ENCODE data around the gene ZBTB16.

The ZBTB16 gene

DNA sequence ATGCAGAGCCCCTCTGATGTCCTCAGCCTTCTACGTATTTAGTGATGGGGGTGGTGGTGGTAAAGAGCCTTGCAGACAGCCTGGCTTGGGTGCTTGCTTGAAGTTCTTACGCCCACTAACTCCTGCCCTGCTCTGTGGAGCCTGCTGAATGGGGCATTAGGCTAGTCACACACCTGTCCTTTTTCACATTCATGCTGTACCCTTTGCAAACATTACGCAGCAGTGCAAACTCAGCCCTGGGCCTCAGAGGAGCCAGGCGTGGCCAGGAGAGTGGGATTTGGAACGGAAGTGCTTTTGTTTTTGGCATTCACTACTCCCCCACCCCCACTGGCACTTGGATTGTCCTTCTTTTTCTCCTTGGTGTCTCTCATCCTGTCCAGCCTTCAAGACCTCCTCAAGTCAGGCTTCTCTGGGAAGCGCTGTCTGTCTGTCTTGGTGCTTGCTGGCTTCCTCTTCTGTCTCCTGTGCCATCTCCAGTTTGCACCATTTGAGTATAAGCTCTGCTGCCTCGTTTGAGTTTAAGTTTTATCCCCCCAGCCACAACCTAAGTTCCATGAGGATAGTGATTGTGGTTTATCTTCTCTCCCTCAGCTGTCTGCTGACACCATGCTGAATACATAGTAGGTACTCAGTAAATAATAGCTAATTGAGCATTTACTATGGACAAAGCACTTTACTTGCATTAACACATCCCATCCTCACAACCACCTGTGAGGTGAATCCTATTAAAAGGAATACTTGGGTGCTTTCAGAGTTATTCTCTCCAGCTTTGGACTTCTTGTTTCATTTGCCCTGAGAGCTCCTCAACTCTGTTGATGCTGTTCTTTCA, 26.7 kb downstream of the ZBTB16 start:
- FAIRE-seq = no peak

DNA sequence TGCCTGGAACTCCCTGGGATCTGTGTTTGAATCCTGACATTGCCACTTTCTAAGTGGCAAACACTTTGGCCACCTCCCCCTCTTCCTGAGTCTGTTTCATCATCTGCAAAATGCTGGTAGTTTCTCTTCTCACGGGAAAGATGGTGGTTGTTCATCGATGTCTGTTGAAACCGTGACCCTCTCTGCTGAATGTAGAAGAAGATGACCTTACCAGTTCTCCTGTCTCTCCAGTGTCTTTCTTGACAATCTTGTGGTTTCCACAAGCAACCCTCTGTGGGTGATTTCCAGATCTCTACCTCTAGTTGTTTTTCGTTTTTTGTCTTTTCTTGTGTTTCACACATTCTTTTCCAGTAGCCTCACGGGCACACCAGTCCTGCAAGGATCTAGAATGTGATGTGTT, 27.5 kb downstream of the ZBTB16 start:
- no peak for FAIRE-seq

- no peak for FAIRE-seq
These were observed 28.7 kb downstream of the ZBTB16 start for GRCh38 chr11:114088216-114088615.

DNA sequence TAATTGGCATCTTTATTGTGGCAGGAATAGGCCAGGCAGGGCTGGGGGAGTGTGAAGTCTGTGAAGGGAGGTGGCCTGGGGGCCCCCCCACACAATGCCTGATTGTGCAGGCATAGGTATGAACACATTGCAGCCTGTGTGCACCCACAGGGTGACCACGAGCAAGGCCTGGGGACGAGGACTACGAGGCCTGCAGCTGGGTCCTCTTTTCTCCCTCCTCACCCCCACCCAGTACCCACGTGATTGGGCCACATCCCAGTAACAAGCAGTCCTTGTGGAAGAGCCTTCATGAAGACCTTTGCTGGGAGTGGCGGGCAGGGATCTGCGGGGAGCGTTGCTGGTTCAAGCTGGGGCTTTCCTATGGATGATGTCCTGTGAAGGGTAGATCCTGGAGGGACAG, 29.3 kb downstream of the ZBTB16 start:
- no peak for FAIRE-seq

DNA sequence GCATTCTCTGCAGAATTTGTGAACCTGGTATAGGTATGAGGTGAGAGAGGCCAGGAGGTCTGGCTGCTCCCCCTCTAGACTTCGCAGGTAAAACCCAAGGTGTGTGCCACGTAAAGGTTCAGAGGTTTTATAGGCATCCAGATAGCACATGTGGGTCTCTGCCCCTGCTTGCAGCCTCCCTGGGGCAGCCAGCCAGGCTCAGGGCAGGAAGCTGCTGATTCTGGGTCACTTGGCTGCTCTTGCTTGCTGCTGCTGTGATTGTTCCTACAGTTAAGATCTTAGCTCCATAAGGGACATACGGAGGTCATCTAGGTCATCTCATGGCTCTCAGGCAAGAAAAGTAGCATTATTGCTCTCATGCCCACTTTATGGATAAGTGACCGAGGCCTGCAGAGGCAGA, 30.2 kb downstream of the ZBTB16 start:
- no peak for FAIRE-seq

GRCh38 chr11:114090225-114090910, 30.9 kb downstream of the ZBTB16 start:
- no peak for FAIRE-seq

- no peak for FAIRE-seq
These were observed 31.5 kb downstream of the ZBTB16 start for GRCh38 chr11:114090976-114091375.

DNA sequence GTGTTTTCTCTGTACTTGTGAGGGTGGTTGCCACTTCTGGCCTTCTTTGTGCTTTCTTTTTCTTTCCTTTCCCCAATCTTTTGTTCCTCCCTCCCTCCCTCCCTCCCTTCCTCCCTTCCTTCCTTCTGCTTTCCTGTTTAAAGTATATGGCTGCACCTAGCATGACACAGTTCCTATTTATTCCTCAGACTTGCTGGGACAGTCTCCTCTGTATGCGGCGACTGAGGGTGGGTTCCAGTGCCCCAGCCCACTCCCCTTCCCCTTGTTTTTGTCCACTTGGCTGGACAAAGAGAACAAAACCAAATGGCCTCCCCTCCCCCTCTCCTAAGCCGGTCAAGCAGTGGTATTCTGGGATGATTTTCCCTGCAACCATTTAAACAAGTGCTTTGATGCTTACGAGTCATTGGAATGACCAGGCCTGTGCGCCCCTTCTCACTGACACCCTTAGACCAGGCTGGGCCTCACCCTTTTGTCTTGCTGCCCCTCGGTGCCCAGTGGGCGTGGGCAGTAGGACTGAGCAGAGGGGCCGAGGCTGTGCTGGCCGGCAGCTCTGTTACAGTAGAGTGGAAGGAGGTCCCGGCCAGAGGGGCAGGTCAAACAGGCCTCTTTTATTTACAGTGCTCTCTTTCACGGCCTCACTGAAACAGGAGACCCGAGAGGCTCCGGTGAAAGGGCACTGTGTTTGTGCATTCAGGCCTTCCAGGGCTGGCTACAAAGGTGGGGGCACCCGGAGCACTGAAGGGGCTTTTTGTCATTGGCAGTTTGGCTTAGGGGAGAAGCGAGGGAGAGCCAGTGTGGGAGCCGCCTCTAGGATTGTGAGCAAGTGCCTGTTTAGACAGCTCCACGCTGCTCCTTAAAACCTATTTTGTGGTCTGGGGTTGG, 32.2 kb downstream of the ZBTB16 start:
- FAIRE-seq = no peak

DNA sequence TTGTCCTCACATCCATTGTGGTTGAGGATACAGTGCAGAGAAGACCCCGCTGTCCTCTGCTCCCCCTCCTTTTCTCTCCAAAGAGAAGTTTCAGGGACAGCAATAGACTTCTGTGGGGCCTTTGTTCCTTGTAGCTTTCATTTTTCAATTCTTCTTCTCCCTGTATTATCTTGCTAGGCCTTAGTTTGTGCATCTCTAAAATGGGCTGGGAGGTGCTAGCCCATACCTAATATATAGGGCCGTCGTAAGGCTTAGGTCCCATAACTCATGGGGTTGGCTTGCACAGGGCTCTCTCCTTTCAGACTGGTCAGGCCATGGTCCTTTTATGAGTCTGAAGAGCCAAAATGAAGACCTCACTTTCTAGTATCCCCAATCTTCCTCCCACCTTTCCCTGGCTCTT, 33.0 kb downstream of the ZBTB16 start:
- FAIRE-seq = no peak

GRCh38 chr11:114092953-114093352, 33.4 kb downstream of the ZBTB16 start:
- no peak for FAIRE-seq

DNA sequence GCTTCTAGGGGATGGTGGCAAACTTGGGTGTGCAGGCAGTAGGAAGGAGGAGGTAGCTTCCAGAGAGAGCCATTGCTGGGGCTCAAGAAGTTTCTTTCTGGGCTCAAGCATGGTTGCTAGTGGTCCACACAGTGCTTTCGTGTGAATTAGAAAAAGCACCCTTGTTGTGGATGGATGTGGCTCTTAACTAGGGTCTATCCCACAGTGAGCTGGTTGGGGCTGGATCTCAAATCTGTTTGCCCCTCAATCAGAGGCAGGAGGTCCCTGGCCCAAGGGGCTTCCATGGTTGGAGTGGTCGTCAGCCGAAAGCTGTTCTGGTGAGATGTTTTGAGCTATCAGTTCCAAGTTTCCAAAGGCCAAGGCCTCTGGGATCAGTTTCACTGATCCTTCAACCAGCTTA, 35.0 kb downstream of the ZBTB16 start:
- FAIRE-seq = no peak

DNA sequence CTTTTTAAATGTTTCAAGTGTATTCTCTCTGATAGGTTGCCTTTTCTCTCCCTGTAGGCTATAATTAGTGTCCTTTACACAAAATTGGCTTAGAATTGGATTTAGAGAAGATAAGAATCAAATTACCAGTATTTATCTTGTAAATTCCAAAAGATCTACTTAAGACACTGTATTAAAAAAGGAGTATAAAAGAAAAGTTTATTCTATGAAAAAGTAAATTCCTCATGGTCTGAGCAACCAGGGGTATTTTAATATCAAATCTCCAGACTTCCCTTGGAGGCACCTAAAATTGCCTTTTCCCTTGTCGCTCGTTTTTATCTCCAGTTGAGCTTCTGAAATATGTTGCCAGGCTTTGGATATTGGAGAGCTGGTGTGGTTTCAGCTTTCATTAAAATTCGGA, 36.4 kb downstream of the ZBTB16 start:
- no peak for FAIRE-seq

DNA sequence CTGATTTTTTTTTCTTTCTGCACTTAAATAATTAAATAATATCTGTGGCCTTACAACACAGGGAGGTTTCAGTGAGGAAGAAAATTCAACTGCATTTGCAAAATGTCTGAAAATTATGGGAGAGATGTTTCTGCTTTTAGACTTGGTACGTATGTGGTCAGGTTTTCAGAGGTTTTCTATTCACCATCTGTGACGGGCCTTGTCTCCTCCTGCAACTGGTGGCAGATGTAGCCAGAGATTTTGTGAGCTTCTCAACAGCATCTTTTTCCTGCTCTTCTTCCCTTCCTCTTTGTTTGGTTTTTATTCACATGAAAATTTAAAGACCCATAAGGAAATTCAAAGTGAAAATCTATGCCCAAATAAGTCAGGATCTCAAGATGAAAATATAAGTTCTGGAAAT, 38.3 kb downstream of the ZBTB16 start:
- FAIRE-seq = no peak

- FAIRE-seq = no peak
These were observed 39.4 kb downstream of the ZBTB16 start for GRCh38 chr11:114098927-114099326.

GRCh38 chr11:114099392-114100178, 40.1 kb downstream of the ZBTB16 start:
- FAIRE-seq = no peak

- no peak for FAIRE-seq
These were observed 43.7 kb downstream of the ZBTB16 start for GRCh38 chr11:114102993-114103896.

GRCh38 chr11:114105611-114106010, 46.1 kb downstream of the ZBTB16 start:
- FAIRE-seq = no peak

DNA sequence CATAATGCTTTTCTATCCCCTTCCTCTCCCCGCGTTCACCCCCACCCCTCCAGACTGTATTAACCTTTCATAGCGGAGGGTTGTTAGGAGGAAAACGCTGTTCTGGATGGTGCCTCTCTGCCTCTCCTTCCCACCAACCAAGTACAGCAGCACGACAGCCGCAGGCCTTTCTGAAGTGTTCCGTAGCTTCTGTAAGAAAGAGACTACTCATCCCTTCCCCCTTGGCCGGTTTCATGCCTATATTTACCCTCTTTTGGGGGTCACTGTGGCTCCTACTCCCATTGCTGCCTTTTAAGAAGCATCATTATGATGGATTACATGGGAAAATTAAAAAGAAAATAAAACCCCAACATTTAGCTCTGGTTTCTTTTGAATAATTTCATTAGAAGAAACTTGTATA, 46.5 kb downstream of the ZBTB16 start:
- no peak for FAIRE-seq

GRCh38 chr11:114106986-114107385, 47.5 kb downstream of the ZBTB16 start:
- no peak for FAIRE-seq

DNA sequence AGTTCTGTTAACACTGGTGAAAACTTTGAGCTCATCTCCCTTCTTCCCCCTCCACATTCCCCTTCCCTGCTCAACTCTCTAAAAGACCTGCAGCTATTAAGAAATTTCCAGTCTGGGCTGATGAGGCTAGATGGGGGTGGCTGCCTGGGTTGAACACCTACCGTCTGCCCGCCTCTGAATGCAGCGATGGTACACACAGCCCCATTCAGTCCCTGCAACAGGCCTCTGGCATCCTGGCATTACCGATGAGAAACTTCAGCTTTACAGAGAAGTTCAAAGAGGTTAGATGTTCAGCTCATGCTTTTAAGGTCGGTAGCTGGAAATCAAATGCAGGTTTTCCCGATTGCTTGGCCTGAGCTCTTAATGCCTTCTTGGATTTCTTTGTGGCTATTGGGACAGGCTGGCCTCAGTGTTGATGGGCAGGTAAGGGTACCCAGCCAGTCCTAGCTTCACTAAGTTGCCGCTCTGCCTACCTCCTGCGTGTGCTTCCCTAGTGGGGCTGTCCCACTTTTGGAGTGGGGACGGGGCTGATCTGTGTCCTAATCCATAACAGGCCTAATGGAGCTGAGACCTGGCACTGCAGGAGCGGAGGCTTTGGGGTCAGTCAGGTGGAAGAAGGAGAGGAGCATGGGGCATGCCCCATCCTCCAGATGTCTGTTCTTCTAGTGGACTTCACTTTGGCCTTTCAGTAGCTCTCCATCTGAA, 49.1 kb downstream of the ZBTB16 start:
- no peak for FAIRE-seq

Measured in A204.1 (cell line).